Upper lobe of right lung (tissue), 1 donor: ENCODE measurements around the gene SEMA3E. TPM values are rescaled to one million over a fixed set of nuclear protein-coding genes. Genes with fewer than 3 reads are reported as not detected.

Experiments used
- ATAC-seq: fragments of 200-7000 bp; cut with Tn5 transposase; one replicate; pipeline ENCODE4 v1.9.1; 2020; ENCODE audit warnings: mild to moderate bottlenecking, moderate library complexity
- DNase-seq: peaks from one replicate; pipeline ENCODE4 v3.0.0-alpha.2; 2020
- H3K27ac ChIP-seq: fragments of 200-600 bp; one replicate; pipeline ENCODE4 v1.8.0; 2022
- H3K27me3 ChIP-seq: fragments of 200-600 bp; one replicate; pipeline ENCODE4 v1.8.0; 2022; ENCODE audit warnings: mild to moderate bottlenecking
- H3K36me3 ChIP-seq: fragments of 200-600 bp; one replicate; pipeline ENCODE4 v1.8.0; 2022
- H3K4me1 ChIP-seq: fragments of 200-600 bp; one replicate; pipeline ENCODE4 v1.8.0; 2022
- H3K4me3 ChIP-seq: fragments of 200-600 bp; one replicate; pipeline ENCODE4 v1.8.0; 2022; ENCODE audit warnings: mild to moderate bottlenecking
- H3K9me3 ChIP-seq: fragments of 200-600 bp; one replicate; pipeline ENCODE4 v1.8.0; 2022
- intact Hi-C: fragments of 100-400 bp; cut with DNase I; formaldehyde crosslinking; loops from one replicate; pipeline ENCODE4 v1.11.0; 2022
- total RNA-seq: library from RNA; stranded (reverse); fragmentation: NEBNext Ultra II Directional; extraction: Animal tissue kit (Norgen Biotek cat#: 25700); gene quantifications from one replicate; pipeline ENCODE4 v1.2.1, GENCODE V29; 2021
- TF ChIP-seq, protein P1 (sequence below): fragments of 200-600 bp; IDR thresholded peaks from one replicate; pipeline ENCODE4 v1.8.0; 2022; ENCODE audit warnings: antibody characterized with exemption
- donor health status: DM: no; HTN: yes; CAD: no; lungs with severe emphysema.

SEMA3E gene
- total RNA-seq, 1 donor from 2014 or later, result 11.9 TPM

DNA sequence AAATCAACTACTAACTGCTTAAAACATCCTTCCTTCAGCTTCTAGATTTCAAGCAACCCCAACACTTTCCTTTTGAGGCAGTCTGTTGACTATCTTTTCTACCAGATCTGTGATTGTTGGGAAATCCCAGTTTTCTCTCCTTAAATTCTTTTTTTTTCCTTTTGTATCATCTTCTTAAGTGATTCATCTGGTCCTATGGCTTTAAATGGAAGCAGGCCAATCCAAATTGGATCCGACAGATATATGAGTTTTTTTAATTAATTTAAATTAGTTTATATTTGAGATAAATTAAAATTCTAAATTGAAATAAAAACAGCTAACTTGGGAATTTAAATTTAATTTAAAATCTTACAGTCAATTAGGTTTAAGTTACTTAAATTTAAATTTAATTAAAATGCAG, 335.0 kb downstream of the SEMA3E start:
- Histone ChIP-seq H3K36me3 (no peaks in the 10 kb centered on the region), H3K4me1 (no peaks in the 10 kb centered on the region), H3K27ac (no peak overlapping the region), H3K9me3 (no peaks in the 10 kb centered on the region), H3K4me3 (no peak overlapping the region), H3K27me3 (no peaks in the 10 kb centered on the region)
- intact Hi-C loops, result no loop called here
- DNase-seq (no peak), ATAC-seq (no peak)
- TF ChIP-seq, protein P1, sequence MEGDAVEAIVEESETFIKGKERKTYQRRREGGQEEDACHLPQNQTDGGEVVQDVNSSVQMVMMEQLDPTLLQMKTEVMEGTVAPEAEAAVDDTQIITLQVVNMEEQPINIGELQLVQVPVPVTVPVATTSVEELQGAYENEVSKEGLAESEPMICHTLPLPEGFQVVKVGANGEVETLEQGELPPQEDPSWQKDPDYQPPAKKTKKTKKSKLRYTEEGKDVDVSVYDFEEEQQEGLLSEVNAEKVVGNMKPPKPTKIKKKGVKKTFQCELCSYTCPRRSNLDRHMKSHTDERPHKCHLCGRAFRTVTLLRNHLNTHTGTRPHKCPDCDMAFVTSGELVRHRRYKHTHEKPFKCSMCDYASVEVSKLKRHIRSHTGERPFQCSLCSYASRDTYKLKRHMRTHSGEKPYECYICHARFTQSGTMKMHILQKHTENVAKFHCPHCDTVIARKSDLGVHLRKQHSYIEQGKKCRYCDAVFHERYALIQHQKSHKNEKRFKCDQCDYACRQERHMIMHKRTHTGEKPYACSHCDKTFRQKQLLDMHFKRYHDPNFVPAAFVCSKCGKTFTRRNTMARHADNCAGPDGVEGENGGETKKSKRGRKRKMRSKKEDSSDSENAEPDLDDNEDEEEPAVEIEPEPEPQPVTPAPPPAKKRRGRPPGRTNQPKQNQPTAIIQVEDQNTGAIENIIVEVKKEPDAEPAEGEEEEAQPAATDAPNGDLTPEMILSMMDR, result no peak
